H9 (cell line): ENCODE data around the gene BRI3. TPM values are rescaled to one million over a fixed set of nuclear protein-coding genes. Genes with fewer than 3 reads are reported as not detected.

Experiments used
- DNase-seq: peaks from one replicate; pipeline ENCODE4 v3.0.0-alpha.2; 2017
- H2AFZ ChIP-seq: one replicate; pipeline ENCODE4 v1.6.1; 2013; ENCODE audit warnings: mild to moderate bottlenecking, low read length, control low read depth, moderate library complexity
- H2AK5ac ChIP-seq: 2 replicates; pipeline ENCODE4 v1.6.1; 2013; ENCODE audit warnings: low read length, control low read depth, mixed read lengths; ENCODE audit not compliant: insufficient read length
- H2BK120ac ChIP-seq: one replicate; pipeline ENCODE4 v1.6.1; 2013; ENCODE audit warnings: low read depth, mild to moderate bottlenecking, low read length, control low read depth, inconsistent platforms; ENCODE audit not compliant: poor library complexity, severe bottlenecking
- H2BK12ac ChIP-seq: 2 replicates; pipeline ENCODE4 v1.6.1; 2013; ENCODE audit warnings: low read length, control low read depth, mixed read lengths, low read depth; ENCODE audit not compliant: insufficient read length
- H2BK15ac ChIP-seq: 2 replicates; pipeline ENCODE4 v1.6.1; 2013; ENCODE audit warnings: low read depth, low read length, control low read depth
- H2BK20ac ChIP-seq: one replicate; pipeline ENCODE4 v1.6.1; 2013; ENCODE audit warnings: low read depth, mild to moderate bottlenecking, low read length, control low read depth, inconsistent platforms; ENCODE audit not compliant: poor library complexity, severe bottlenecking
- H2BK5ac ChIP-seq: 2 replicates; pipeline ENCODE4 v1.6.1; 2013; ENCODE audit warnings: low read length, control low read depth, mixed read lengths; ENCODE audit not compliant: insufficient read length
- H3K14ac ChIP-seq: 2 replicates; pipeline ENCODE4 v1.6.1; 2013; ENCODE audit warnings: low read length, control low read depth; ENCODE audit not compliant: insufficient read depth
- H3K18ac ChIP-seq: 2 replicates; pipeline ENCODE4 v1.6.1; 2013; ENCODE audit warnings: low read depth, mild to moderate bottlenecking, mixed read lengths, low read length, control low read depth; ENCODE audit not compliant: insufficient read length
- H3K23ac ChIP-seq: 2 replicates; pipeline ENCODE4 v1.6.1; 2013; ENCODE audit warnings: low read length, control low read depth, mixed read lengths, low read depth; ENCODE audit not compliant: insufficient read length
- H3K23me2 ChIP-seq: 2 replicates; pipeline ENCODE4 v1.6.1; 2013; ENCODE audit warnings: low read depth, mild to moderate bottlenecking, mixed read lengths, low read length, control low read depth; ENCODE audit not compliant: insufficient read length, poor library complexity, severe bottlenecking
- H3K27ac ChIP-seq: 2 replicates; pipeline ENCODE4 v1.5.1; 2013; ENCODE audit warnings: low read length, control low read depth, mixed read lengths, low read depth; ENCODE audit not compliant: insufficient read length
- H3K27me3 ChIP-seq: 2 replicates; pipeline ENCODE4 v1.6.1; 2013; ENCODE audit warnings: low read length, control low read depth, inconsistent platforms; ENCODE audit not compliant: insufficient read depth
- H3K4ac ChIP-seq: 2 replicates; pipeline ENCODE4 v1.6.1; 2013; ENCODE audit warnings: low read depth, mild to moderate bottlenecking, control low read depth, inconsistent platforms, low read length, moderate library complexity
- H3K4me1 ChIP-seq: 2 replicates; pipeline ENCODE4 v1.6.1; 2013; ENCODE audit warnings: low read length, control low read depth, inconsistent platforms; ENCODE audit not compliant: insufficient read depth
- H3K4me2 ChIP-seq: 2 replicates; pipeline ENCODE4 v1.6.1; 2013; ENCODE audit warnings: low read length, control low read depth, mixed read lengths; ENCODE audit not compliant: insufficient read length, insufficient read depth
- H3K56ac ChIP-seq: 2 replicates; pipeline ENCODE4 v1.6.1; 2013; ENCODE audit warnings: low read depth, mild to moderate bottlenecking, mixed read lengths, low read length, control low read depth; ENCODE audit not compliant: insufficient read length
- H3K79me1 ChIP-seq: 2 replicates; pipeline ENCODE4 v1.6.1; 2013; ENCODE audit warnings: low read depth, mild to moderate bottlenecking, moderate library complexity, low read length, control low read depth, inconsistent platforms; ENCODE audit not compliant: insufficient read depth, poor library complexity, severe bottlenecking
- H3K79me2 ChIP-seq: 2 replicates; pipeline ENCODE4 v1.6.1; 2013; ENCODE audit warnings: low read length, control low read depth, inconsistent platforms; ENCODE audit not compliant: insufficient read depth
- H3K9ac ChIP-seq: 2 replicates; pipeline ENCODE4 v1.6.1; 2013; ENCODE audit warnings: low read length, control low read depth, mixed read lengths; ENCODE audit not compliant: insufficient read length; ENCODE audit errors: extremely low read depth
- H3K9me3 ChIP-seq: one replicate; pipeline ENCODE4 v1.6.1; 2013; ENCODE audit warnings: low read depth, low read length, inconsistent platforms; ENCODE audit not compliant: control insufficient read depth
- H3T11ph ChIP-seq: one replicate; pipeline ENCODE4 v1.6.1; 2013; ENCODE audit warnings: mild to moderate bottlenecking, low read length, control low read depth, inconsistent platforms
- H4K20me1 ChIP-seq: one replicate; pipeline ENCODE4 v1.6.1; 2013; ENCODE audit not compliant: control insufficient read depth, insufficient read length, insufficient read depth
- H4K5ac ChIP-seq: 2 replicates; pipeline ENCODE4 v1.6.1; 2013; ENCODE audit warnings: low read depth, mild to moderate bottlenecking, mixed read lengths, low read length, control low read depth; ENCODE audit not compliant: insufficient read length
- H4K8ac ChIP-seq: replicated peaks from 2 replicates; pipeline ENCODE4 v1.6.1; 2013; ENCODE audit warnings: low read length, control low read depth, mixed read lengths, low read depth; ENCODE audit not compliant: insufficient read length
- H4K91ac ChIP-seq: 2 replicates; pipeline ENCODE4 v1.6.1; 2013; ENCODE audit warnings: low read depth, mild to moderate bottlenecking, moderate library complexity, mixed read lengths, low read length, control low read depth; ENCODE audit not compliant: insufficient read length
- H3K27ac Mint-ChIP-seq, 3 experiments: 2 replicates in 2 of 3; 3 replicates in 1 of 3; pipeline ENCODE4 v1.8.0; 2020 to 2021; ENCODE audit warnings: mixed read lengths in 3 of 3, mild to moderate bottlenecking in 1 of 3, moderate library complexity in 1 of 3
- H3K27me3 Mint-ChIP-seq: 2 replicates; pipeline ENCODE4 v1.8.0; 2021; ENCODE audit warnings: low read depth, mild to moderate bottlenecking, moderate library complexity, mixed read lengths
- H3K36me3 Mint-ChIP-seq, 3 experiments: 2 replicates in 2 of 3; 3 replicates in 1 of 3; pipeline ENCODE4 v1.8.0; 2020 to 2021; ENCODE audit warnings: low read depth in 3 of 3, mixed read lengths in 3 of 3; ENCODE audit not compliant: insufficient read depth in 1 of 3
- H3K4me1 Mint-ChIP-seq, 2 experiments: 2 replicates each; pipeline ENCODE4 v1.8.0; 2020; ENCODE audit warnings: mixed read lengths in 2 of 2
- H3K4me3 Mint-ChIP-seq, 2 experiments: 2 replicates in 1 of 2; 3 replicates in 1 of 2; pipeline ENCODE4 v1.8.0; 2020 to 2021; ENCODE audit warnings: mild to moderate bottlenecking in 2 of 2, mixed read lengths in 2 of 2, moderate library complexity in 1 of 2
- H3K9me3 Mint-ChIP-seq, 2 experiments: 2 replicates in 1 of 2; 3 replicates in 1 of 2; pipeline ENCODE4 v1.8.0; 2020; ENCODE audit warnings: mild to moderate bottlenecking in 2 of 2, mixed read lengths in 2 of 2, moderate library complexity in 1 of 2
- WGBS: extraction: QIAGEN DNeasy Blood & Tissue Kit; methylation state at CpG from one replicate; pipeline ENCODE4 v1.1.7; 2013; ENCODE audit warnings: missing lambda C conversion rate, low lambda C conversion rate, mixed read lengths; ENCODE audit not compliant: insufficient read length; ENCODE audit errors: extremely low coverage; 5-methylcytosine and 5-hydroxymethylcytosine counted together
- total RNA-seq: library from RNA; stranded (reverse); gene quantifications from 2 replicates; pipeline ENCODE4 v1.2.1, GENCODE V29; 2021
- TF ChIP-seq, protein P1 (sequence below): fragments of 200-600 bp; sonication (generic); conservative IDR thresholded peaks from 3 replicates; pipeline ENCODE4 v1.8.0; 2021; ENCODE audit warnings: antibody characterized with exemption, mild to moderate bottlenecking

BRI3 gene
- total RNA-seq, 1 experiment from 2014 or later: 102 TPM

GRCh38 chr7:98312201-98312600, 30.7 kb downstream of the BRI3 start:
- Histone ChIP-seq H2AK5ac (no peak overlapping the region), H3K27ac (no peak overlapping the region), H4K20me1 (no peaks in the 10 kb centered on the region), H3T11ph (no peak overlapping the region), H2BK20ac (no peak overlapping the region), H4K91ac (no peak overlapping the region), H2BK12ac (no peak overlapping the region), H2BK15ac (no peak overlapping the region), H4K5ac (no peak overlapping the region), H3K9ac (no peak overlapping the region), H2BK120ac (no peak overlapping the region), H4K8ac (no peak overlapping the region), H3K4ac (no peak overlapping the region), H3K4me2 (no peak overlapping the region), H3K79me2 (no peaks in the 10 kb centered on the region), H3K79me1 (no peaks in the 10 kb centered on the region), H3K9me3 (no peaks in the 10 kb centered on the region), H3K18ac (no peak overlapping the region), H3K23ac (no peak overlapping the region), H3K23me2 (no peaks in the 10 kb centered on the region), H3K14ac (no peak overlapping the region), H3K56ac (no peak overlapping the region), H3K4me1 (no peaks in the 10 kb centered on the region), H2AFZ (no peak overlapping the region), H2BK5ac (no peak overlapping the region), H3K27me3 (no peaks in the 10 kb centered on the region)
- WGBS: no CpG with 5 or more reads among the region's 7 CpGs
- Mint-ChIP-seq H3K36me3 (peaks cover 38 to 75% (median 75%) of the 10 kb centered on the region in 3 experiments), H3K9me3 (peaks cover 10 to 11% of the 10 kb centered on the region in 2 experiments), H3K4me1 (no peaks in the 10 kb centered on the region), H3K27ac (peak overlapping the region in 1 of 3 experiments; percentile 74; a peak in 2 of 7 replicates), H3K4me3 (no peak overlapping the region), H3K27me3 (no peaks in the 10 kb centered on the region)
- DNase-seq: no peak
- TF ChIP-seq, protein P1, sequence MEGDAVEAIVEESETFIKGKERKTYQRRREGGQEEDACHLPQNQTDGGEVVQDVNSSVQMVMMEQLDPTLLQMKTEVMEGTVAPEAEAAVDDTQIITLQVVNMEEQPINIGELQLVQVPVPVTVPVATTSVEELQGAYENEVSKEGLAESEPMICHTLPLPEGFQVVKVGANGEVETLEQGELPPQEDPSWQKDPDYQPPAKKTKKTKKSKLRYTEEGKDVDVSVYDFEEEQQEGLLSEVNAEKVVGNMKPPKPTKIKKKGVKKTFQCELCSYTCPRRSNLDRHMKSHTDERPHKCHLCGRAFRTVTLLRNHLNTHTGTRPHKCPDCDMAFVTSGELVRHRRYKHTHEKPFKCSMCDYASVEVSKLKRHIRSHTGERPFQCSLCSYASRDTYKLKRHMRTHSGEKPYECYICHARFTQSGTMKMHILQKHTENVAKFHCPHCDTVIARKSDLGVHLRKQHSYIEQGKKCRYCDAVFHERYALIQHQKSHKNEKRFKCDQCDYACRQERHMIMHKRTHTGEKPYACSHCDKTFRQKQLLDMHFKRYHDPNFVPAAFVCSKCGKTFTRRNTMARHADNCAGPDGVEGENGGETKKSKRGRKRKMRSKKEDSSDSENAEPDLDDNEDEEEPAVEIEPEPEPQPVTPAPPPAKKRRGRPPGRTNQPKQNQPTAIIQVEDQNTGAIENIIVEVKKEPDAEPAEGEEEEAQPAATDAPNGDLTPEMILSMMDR: no peak
